Measurements from ENCODE around the gene TIGIT.

The TIGIT gene

DNA sequence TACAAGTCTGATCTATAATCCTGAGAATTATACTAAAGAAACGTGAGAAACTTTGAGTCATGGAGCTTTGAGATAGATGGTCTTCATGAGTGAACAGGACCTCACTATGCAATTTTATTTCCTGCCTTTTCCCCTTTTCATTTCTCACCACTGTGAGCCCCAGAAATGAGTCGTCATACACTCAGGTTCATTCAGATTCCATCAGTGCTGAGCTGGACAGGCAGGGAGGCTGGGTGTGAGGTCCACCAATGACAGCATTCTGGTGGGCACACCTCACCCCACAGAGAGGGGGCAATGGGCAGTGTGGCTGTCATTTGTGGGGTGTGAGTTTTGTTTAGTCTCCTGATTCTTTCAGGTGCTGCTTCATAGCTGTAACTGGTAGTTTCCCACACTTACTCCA, 16.9 kb downstream of the TIGIT start:
- no peak for DNase-seq (ENCODE audit: low spot score)

DNA sequence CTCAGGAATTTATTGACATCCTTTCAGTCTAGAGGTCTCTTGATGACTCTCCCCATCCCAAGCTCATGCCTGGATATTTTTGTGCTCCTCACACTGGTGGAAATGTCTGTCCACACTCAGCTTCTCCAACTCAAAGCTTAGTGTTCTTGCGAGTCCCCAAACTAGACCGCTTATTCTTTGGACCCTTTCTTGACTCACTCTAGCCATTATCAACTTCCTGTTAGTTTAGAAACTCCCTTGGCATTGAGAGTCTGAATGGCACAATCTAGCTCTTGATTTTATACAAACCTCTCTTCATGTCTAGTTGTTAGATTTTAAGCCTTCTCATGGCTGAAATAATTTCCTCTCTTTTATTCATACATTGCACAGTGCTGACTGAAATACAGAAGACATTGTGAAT, 19.6 kb downstream of the TIGIT start:
- no peak for DNase-seq (ENCODE audit: low spot score)

DNA sequence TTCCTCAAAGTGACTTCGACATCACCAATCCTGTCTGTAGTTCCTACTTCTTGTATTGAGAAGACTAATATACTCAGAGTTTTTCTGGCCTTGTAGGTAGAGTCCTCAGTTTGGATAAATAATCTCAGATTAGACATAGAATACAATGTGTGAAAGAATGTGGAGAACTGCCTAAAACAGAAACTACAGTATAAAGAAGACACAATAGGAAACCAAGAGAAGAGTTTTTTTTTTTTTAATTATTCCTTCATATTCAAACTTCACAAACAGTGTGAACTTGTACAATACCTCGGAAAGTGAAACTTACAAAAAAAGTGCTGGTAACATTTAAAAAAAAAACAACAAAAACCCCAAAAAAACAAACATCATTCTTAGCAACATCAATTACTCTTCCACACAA, 20.5 kb downstream of the TIGIT start:
- no peak for DNase-seq (ENCODE audit: low spot score)

DNA sequence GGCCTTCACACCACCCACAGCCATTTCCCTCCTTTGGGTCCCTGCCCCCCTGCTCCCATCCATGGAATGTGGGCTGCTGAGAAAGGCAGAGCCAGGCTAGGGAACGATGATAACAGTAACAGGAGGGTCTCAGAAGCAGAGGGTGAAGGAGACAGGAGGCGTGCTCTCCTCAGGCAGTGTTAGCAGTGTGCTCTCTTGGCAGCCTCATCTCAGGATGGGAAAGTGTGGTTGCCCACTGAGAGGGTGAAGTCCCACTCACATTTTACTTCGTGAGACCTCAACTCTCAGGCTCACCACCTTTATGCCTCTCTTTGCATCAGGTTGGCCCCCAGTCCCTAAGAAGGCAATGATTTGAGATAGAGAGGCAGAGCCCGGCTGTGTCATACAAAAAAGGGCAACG, 24.5 kb downstream of the TIGIT start:
- no peak for DNase-seq (ENCODE audit: low spot score)

DNA sequence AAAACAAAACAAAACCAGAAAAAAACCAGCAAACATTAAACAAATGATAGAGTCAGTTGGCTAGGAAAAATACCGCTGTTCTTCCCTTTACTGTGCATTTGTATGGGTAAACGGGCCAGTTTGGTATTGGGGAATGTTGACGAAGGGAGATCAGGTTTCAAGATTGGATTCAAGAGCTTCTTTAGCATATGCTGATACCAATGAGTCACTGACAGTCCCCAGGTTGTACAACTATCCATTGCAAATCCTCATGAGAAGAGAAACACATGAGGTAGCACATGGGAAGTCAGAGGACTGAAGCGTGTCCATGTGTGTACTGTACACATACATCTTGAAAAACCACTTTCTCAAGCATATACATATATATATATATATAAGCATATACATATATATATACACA, 25.6 kb downstream of the TIGIT start:
- DNase-seq (ENCODE audit: low spot score), result no peak

DNA sequence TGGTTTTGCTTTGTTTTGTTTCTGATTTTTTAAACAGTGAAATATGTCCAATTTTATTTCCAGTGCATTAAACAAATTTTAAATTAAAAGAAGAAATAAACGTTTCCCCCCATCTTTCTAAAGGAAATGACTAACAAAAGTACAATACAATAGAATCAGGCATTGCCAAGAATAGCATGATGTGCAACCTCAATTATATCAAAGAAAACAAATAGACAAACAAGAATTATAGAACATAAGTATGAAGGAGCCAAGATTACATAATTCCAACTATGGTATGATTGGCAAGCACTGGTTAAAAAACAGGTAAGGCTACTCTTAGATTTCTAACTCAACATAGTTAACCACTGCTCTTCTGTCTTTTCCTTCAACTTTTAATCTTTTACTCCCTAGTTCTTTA, 26.4 kb downstream of the TIGIT start:
- no peak for DNase-seq (ENCODE audit: low spot score)

DNA sequence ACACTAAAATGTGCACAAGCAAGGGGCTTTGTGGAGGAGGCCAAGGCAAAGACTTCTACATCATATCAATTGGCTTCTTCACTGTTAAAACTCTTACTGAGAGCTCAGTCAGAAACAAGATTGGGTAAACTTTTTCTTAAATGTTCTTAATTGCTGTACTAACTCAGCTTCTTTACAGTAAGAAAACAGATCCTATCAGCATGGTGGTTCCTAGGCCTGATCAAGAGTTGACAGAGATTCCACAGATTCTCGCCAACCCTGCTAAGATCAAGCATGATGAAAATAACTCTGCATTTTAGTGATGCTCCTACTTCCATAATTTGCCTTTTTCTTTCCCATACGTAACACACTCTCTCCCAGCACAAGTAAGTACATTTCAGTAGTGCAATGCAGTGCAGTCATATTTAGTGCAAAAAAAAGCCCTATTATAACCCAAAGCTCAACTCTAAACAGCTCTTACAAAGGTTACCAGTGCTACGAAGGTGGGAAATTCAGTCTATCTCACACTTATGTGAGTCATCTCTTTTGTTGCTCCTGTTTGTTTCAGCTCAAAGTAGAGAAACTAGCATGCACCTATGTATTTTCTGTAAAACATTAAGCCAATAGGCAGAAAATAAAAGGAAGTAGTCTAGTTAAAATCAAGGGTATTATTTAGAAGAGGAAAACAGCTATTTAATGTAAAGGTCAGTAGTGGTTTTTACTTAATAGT, 29.9 kb downstream of the TIGIT start:
- DNase-seq (ENCODE audit: low spot score), result no peak

DNA sequence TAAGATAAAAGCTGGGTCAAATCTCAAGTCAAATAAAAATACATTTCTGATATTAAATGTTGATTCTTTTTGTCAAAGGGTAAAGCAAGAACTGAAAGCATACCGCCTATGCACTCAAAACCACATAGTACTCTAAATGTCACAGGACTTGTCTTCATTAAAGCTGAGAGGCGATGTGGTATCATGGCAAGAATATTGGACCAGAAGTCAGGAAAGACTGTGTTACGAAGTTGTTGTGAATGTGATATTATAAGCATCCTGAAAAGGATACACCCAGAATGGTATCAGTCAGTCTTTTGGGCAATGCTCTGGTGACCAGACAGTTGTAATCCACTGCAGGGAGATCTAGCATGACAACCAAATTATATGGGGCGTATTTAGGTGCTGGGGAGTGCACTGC, 33.8 kb downstream of the TIGIT start:
- no peak for DNase-seq (ENCODE audit: low spot score)

DNA sequence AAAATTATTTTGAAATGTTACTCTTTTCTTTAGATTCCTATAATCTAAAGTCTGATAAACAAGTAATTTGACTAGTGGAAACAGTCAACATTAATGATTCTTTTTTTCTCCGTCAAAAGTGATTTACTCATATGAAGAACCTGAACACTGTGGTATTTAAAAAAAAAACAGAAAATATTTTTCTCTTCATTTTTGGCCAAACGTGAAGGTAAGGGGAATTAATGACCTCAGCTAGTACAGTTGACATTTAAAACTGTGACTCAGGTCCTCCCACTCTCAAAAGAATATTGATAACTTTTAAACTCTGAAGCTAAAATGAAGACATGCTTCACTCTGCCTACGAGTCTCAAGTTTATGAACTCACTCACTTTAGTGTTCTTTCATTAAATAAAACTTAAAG, 34.5 kb downstream of the TIGIT start:
- DNase-seq (ENCODE audit: low spot score), result no peak

DNA sequence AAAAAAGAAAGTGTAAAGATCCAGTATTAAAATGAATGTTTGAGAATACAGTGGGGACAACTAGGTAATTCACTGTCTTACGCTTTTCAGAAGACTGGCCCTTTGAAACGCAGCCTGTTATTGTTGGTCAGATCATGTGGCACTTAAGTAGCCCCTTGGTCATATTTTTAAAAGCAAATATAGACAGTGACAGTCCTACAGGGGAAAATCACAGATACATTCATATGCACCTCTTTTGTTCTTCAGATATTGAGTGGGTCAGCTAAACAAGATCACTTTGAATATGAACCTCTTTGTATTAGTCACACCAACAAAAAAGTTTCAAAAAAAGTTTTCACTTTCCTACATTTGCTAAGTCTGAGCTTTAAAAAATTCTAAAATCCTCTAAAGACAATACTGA, 36.0 kb downstream of the TIGIT start:
- DNase-seq (ENCODE audit: low spot score), result no peak

DNA sequence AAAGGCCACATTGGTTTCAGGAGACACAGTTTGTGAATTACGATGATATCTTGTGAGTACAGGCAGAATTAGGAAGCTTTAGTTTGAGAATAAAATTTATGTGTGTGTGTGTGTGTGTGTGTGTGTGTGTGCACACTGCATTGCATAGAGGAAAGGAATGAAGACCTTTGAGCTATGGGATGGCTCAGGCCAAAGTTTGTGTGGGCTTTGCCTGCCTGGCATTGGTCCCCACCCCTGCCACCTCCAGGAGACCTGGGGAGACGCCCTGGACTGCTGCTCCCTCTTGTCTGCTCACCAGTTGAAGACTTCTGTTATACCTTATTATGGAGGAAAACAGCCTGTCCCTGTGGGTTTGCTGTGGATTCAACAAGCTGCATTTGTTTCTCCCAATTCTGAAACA, 37.2 kb downstream of the TIGIT start:
- no peak for DNase-seq (ENCODE audit: low spot score)

DNA sequence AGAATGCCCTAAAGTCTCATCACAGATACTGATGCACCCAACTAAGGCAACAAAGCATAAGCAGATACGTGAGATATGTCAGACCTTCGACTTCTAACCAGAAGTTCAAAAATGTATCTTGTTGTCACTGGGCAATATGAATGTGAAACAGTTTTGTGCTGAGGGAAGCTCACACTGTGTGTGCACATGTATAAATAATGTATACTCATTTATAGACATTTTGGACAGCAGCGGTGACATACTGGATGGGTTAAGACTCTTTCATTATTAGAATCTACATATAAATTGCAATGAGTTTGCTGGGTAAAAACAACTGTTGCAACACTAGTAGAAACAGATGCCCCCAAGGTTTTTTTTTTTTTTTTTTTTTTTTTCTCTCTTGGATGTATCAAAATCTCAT, 37.9 kb downstream of the TIGIT start:
- no peak for DNase-seq (ENCODE audit: low spot score)

DNA sequence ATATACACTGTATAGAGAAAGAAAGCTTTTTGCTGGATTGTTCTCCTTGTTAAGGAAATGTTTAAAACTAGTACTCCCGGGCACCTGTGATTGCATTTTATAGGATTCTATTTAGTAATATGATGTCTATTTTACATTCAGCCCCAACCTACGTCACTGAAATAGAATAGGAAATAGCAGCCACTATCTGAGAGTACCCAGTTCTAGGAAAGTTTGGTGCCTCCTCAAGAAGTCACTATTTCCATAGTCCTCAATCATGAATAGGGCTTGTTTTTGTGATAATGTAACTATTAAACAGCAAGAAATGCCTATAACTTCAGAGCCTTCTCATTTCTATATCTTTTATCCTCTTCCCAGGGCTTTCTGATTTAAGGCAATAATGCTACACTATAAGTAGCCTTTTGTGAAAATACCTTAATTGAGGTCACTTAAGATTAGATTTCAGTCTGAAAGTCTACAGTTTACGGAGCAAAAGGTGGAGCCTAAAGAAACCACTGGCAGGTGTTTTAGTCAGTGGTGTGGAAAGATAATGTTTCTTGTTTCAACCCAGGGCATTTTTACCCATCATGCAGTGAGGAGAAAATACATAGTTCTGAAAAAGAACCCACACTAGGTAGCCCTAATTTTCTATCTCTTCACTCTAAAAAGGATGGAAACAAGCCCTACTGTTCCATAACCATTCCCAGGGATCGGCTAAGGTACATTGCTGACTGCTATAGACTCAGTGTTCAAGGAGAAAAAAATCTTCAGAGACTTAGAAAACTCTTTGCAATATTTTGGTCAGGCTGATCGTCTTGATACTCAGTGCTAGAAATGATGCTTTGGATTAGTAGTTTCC, 38.7 kb downstream of the TIGIT start:
- no peak for DNase-seq (ENCODE audit: low spot score)

DNA sequence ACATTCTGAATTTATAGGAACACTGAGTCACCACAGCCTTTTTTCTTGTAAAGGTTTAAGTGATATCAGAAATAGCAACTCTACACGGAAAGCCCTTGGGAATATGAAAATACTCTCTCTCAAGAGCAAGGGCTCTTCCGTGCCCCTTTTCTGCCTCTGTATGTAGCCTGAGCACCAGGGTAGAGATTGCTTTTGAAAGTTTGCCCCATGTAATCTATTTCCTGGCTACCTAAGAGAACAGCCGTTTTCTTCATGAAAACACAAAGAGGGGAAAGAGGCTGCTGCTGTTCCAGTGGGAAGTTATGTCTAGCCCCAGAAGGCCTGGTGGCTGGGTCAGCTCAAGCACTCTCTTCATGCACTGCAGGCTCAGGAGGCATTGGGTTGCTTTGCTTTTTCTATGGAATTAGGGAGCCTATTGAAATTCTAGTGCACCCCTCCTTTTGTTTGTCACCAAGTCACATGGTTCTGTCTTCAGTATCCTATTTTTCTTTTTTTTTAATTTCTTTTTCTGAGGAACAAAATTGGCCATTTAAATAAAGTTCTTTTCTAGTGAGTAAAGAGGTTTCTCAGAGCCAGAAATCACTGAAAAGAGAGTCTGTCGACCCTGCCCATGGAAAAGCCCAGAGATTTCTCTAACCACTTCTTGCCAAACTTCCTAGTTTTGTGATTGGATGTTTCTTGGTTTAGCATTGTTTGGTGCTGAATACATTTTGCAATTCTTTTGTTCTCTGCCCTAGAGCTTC, 39.5 kb downstream of the TIGIT start:
- no peak for DNase-seq (ENCODE audit: low spot score)

DNA sequence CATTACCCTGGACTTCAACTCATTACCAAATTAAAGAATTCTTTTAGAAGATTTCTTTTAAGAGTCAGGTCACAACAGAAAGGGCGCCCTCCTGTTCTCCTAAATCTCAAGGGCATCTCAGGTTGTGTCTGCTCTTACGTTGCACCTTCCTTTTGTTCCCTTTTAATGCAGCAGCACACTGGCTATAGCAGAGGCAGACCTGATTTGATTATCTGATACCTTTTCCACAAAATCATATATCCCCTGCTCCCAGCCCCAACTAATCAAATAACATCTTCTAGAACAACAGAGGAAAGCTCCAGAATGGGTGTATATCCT, 40.1 kb downstream of the TIGIT start:
- no peak for DNase-seq (ENCODE audit: low spot score)

DNA sequence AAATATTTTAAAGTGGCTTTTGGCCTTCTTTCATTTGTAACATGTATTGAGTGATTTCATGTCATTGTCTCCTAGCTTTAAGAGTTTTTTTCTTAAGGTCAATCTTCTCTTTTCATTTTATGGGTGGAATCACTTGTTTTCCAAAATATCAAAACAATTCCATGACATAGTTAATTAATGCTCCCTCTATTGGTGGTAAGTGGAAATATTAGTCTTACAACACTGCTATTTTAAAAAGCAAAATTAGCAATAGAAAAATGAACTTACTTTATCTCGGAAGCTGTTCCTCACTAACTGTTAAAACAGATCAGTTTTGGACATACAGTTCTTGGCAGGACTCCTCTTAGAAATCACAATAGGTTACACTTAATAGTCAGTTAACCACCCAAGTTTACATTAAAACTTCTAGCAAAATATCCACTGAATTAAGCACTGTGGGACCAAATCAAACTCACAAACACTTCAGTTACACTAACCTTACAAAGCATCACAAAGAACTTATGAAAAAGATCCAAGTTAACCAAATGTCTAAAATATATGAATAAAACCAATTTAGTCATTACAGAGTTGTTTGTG, 42.4 kb downstream of the TIGIT start:
- DNase-seq (ENCODE audit: low spot score), result no peak

DNA sequence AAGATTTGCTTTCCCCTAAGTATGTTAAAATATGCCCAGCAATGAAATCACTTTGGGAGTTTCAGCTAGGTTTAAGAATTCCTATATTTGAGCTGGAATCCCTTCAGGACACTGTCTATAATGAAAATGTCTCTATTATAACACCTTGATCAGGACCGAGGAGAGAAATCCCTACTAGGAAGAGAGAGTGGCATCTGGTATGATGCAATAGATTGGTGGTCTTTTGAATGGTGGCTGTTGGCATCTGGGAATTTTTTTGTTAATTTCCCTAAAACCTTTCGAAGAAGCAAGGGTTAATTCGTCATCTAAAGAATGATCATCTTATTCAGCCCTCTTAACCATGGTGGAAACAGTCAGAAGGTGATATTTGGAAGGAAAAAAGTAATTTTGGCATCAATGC, 43.0 kb downstream of the TIGIT start:
- no peak for DNase-seq (ENCODE audit: low spot score)

DNA sequence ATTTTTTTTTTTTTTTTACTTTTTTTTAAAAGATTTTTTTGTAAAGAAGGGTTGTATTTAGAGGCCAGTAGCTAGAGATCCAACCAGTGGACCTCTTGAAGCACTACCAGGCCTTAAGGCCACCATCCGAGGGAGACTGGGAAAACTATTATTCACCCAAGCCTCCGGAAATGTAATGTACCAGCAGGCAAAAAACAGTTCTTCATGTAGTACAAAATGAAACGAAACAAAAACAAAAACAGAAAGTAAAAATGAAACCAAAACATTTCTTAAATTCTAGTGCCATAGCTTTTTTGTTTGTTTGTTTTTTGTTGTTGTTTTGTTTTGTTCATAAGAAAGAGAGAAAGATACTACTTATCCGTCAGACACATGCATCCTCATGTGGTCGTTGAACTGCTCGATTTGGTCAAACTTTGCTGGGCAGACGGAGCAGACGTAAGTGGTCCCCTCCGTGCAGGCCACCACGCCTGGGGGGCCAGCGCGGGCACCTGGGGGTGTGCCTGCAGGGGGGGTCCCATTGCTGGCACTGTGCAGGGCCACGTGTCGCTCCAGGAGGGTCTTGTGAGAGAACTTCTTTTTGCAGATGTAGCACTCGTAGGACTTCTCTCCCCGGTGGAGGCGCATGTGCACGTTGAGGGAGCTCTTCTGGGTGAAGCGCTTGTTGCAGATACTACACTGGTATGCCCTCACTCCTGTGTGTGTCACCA, 45.0 kb downstream of the TIGIT start:
- DNase-seq (ENCODE audit: low spot score), result no peak

DNA sequence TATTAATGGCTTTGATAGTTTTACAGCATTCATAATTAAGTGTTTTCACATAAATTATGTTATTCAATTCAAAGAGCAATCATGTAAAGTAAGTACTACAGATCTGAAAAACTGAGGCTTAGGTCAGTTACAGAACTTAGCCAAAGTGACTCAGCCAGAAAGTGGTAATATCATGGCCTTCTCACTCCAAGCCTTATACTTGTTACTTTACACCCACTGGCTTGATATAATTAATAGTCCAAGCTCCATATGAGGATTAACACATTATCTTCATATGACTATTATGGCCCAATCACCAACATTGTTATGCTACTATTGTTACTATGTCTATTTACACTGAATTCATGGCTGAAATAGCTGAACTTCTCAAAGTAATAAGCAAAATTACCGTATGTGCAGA, 50.7 kb downstream of the TIGIT start:
- DNase-seq (ENCODE audit: low spot score), result no peak

DNA sequence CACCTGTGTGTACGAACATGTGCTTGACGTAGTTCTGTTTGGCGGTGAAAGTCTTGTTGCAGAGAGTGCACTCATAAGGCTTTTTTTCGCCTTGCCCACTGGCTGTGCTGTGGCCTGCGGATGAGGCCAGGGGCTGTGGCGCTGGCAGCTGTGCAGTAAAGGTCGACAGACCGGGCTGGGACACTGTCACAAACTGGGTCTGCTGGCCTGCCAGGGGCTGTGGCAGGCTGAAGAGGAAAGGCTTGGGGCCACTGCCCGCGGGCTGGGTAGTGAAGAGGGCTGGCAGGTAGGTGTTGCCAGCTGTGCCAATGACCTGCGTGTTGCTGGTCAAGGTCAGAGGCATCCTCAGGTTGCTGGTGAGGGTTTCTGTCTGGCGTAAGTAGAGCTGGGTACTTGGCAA, 56.4 kb downstream of the TIGIT start:
- DNase-seq (ENCODE audit: low spot score), result no peak

DNA sequence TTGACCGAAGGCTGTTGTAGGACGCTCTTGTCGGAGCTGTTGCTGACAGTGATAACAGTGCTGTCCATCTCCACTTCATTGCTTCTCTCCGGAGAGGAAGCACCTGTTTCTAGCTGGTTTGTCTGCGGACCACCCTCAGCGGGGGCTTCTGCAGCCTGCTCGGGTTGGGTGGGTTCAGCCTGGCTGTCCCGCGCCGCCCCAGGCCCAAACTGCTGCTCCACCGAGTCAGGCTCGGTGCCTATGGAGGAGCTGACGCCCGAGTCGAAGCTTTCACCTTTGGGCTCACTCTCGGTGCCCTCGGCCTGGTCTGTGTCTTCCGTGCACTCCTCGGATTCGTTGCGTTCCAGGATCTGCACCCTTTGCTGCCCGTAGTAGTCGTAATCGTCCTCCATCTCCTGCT, 56.9 kb downstream of the TIGIT start:
- DNase-seq (ENCODE audit: low spot score), result no peak

DNA sequence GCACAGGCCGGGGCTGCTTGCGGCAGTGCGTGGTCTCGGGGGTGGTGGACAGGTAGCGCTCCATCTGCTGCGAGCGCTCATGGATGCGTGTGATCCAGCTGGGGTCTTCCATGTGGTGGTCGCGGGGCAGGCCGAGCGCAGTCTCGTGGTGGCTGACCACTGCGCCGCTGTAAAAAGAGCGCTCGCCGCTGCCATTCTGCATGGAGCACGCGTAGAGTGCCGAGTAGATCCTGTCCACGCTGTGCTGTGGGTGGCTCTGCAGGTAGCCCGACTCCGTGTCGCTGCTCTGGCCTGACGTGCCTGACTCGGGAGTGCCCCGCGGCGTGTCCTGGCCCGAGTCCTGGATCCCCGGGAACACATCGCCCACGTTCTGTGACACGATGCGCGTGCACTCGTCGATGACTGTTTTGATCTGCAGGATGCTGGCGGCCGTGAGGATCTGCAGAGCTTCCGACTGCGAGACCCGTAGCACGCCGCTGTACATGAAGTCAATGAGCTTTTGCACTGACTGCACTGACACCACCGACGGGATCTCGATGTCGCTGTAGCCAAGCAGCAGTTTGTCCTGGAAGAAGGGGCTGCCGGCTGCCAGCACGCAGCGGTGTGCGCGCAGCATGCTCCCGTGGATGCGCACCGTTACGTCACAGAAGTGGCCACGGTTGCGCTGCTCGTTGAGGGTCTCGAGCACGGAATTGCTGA, 57.4 kb downstream of the TIGIT start:
- no peak for DNase-seq (ENCODE audit: low spot score)

Measured in hepatic stellate cell (primary cell).